GM12891 (cell line): Measurements from ENCODE around the gene PANK1.

Experiments used
- DNase-seq: peaks from one replicate; pipeline ENCODE4 v3.0.0; 2011; ENCODE audit warnings: low spot score; ENCODE audit not compliant: insufficient read length
- FAIRE-seq: peaks from 2 replicates; lab custom pipeline; 2011; peaks lifted over from hg19 to GRCh38; lab: Jason Lieb, UNC
- PAX5 ChIP-seq: IDR thresholded peaks from 2 replicates; pipeline ENCODE4 v1.6.1; 2011; ENCODE audit warnings: low read length, moderate library complexity, mild to moderate bottlenecking; ENCODE audit not compliant: insufficient read depth, severe bottlenecking
- POLR2A ChIP-seq: IDR thresholded peaks from 2 replicates; pipeline ENCODE4 v1.6.1; 2011; ENCODE audit warnings: low read depth, low read length, control low read depth
- POLR2AphosphoS5 ChIP-seq: IDR thresholded peaks from 2 replicates; pipeline ENCODE4 v1.6.1; 2011; ENCODE audit warnings: low read depth, low read length, control low read depth
- POU2F2 ChIP-seq: IDR thresholded peaks from 2 replicates; pipeline ENCODE4 v1.6.1; 2011; ENCODE audit warnings: low read depth, mild to moderate bottlenecking, control low read depth, low read length, moderate library complexity
- SPI1 ChIP-seq: IDR thresholded peaks from 2 replicates; pipeline ENCODE4 v1.6.1; 2011; ENCODE audit warnings: low read depth, low read length, control low read depth
- TAF1 ChIP-seq: IDR thresholded peaks from 2 replicates; pipeline ENCODE4 v1.6.1; 2011; ENCODE audit warnings: low read depth, low read length, control low read depth

The PANK1 gene

GRCh38 chr10:89655722-89656121 is 10.7 kb upstream of the PANK1 start:
- TF ChIP-seq TAF1, result no peak
- TF ChIP-seq POLR2A, result no peak
- no peak for TF ChIP-seq POU2F2
- no peak for TF ChIP-seq PAX5
- peak; percentile 89 for TF ChIP-seq SPI1

GRCh38 chr10:89653410-89653869 is 8.4 kb upstream of the PANK1 start:
- DNase-seq (no peak), FAIRE-seq (peak; percentile 97)
- no peak for TF ChIP-seq POLR2AphosphoS5
- TF ChIP-seq POU2F2, result 0 out of 2 replicates have a peak, but pooled peaks have one; percentile 5
- no peak for TF ChIP-seq SPI1
- no peak for TF ChIP-seq PAX5
- TF ChIP-seq TAF1, result no peak

More at GRCh38 chr10:89655722-89656121, 10.7 kb upstream of the PANK1 start:
- no peak for FAIRE-seq
- DNase-seq, result no peak

GRCh38 chr10:89652806-89653370 is 7.8 kb upstream of the PANK1 start:
- TF ChIP-seq SPI1 (no peak), PAX5 (no peak), POLR2A (no peak), TAF1 (no peak), POLR2AphosphoS5 (no peak), POU2F2 (no peak)
- no peak for FAIRE-seq
- DNase-seq, result no peak

- TF ChIP-seq POU2F2, result no peak
- TF ChIP-seq SPI1, result peak; percentile 71
- no peak for DNase-seq
- FAIRE-seq, result peak; percentile 87
These were observed 7.0 kb upstream of the PANK1 start for GRCh38 chr10:89651916-89652573.

GRCh38 chr10:89651205-89651915 is 6.3 kb upstream of the PANK1 start:
- no peak for TF ChIP-seq PAX5
- no peak for TF ChIP-seq POLR2AphosphoS5
- TF ChIP-seq POU2F2, result no peak
- no peak for TF ChIP-seq TAF1
- TF ChIP-seq POLR2A, result no peak
- TF ChIP-seq SPI1, result no peak
- no peak for DNase-seq
- no peak for FAIRE-seq

- FAIRE-seq (no peak), DNase-seq (no peak)
- no peak for TF ChIP-seq POLR2A
- no peak for TF ChIP-seq SPI1
- no peak for TF ChIP-seq POLR2AphosphoS5
- no peak for TF ChIP-seq POU2F2
- TF ChIP-seq PAX5, result no peak
- no peak for TF ChIP-seq TAF1
These were observed 4.0 kb upstream of the PANK1 start for GRCh38 chr10:89649051-89649450.

GRCh38 chr10:89648074-89648473 is 3.0 kb upstream of the PANK1 start:
- FAIRE-seq, result no peak
- TF ChIP-seq POLR2A (no peak), TAF1 (no peak), POU2F2 (no peak), SPI1 (no peak), PAX5 (no peak), POLR2AphosphoS5 (no peak)
- no peak for DNase-seq

- TF ChIP-seq POLR2AphosphoS5 (no peak), POLR2A (no peak), TAF1 (no peak), SPI1 (no peak), PAX5 (no peak), POU2F2 (no peak)
- FAIRE-seq, result no peak
- DNase-seq, result no peak
These were observed 2.0 kb upstream of the PANK1 start for GRCh38 chr10:89646889-89647657.
